DOHH2 (cell line): ENCODE measurements around the gene USP32.

Source experiments
- CTCF ChIP-seq: fragments of 200-600 bp; sonication (generic); IDR thresholded peaks from one replicate; pipeline ENCODE4 v1.5.1; 2014; ENCODE audit warnings: antibody characterized with exemption, mild to moderate bottlenecking, low read depth, low read length; ENCODE audit not compliant: poor library complexity, severe bottlenecking
- EZH2phosphoT487 ChIP-seq: fragments of 200-600 bp; sonication (generic); IDR thresholded peaks from 2 replicates; pipeline ENCODE4 v1.6.1; 2017; ENCODE audit warnings: borderline replicate concordance, mild to moderate bottlenecking, antibody characterized with exemption, low read length, moderate library complexity, mixed read lengths

DNA sequence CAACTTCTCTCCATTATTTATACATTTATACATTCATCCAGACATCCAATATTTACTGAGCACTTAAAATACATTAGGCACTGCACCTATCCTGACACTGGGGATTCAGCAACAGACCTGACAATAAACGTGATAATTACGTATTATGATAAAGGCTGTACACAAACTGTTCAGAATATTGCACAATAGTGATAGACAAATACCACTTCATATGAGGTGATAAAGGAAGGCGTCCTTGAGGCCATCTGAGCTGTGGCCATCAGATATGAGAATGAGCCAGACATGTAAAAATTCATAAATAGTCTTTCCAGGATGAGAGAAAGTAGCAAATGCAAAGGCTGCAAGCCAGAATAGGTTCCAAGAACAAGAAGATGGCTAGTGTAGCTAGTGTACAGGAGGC lies 8.6 kb downstream of the USP32 start:
- TF ChIP-seq CTCF, result no peak
- no peak for TF ChIP-seq EZH2phosphoT487
